Measurements from ENCODE around the gene MYD88. TPM values are rescaled to one million over a fixed set of nuclear protein-coding genes. Genes with fewer than 3 reads are reported as not detected.
"Not testable (repeated sequence)": the region's sequence is repeated elsewhere in the genome, so short reads cannot be mapped to it uniquely, and the experiment has no call there.

MYD88 gene
- total RNA-seq, 2 experiments from 2014 or later, result 29.3 to 31.8 TPM

DNA sequence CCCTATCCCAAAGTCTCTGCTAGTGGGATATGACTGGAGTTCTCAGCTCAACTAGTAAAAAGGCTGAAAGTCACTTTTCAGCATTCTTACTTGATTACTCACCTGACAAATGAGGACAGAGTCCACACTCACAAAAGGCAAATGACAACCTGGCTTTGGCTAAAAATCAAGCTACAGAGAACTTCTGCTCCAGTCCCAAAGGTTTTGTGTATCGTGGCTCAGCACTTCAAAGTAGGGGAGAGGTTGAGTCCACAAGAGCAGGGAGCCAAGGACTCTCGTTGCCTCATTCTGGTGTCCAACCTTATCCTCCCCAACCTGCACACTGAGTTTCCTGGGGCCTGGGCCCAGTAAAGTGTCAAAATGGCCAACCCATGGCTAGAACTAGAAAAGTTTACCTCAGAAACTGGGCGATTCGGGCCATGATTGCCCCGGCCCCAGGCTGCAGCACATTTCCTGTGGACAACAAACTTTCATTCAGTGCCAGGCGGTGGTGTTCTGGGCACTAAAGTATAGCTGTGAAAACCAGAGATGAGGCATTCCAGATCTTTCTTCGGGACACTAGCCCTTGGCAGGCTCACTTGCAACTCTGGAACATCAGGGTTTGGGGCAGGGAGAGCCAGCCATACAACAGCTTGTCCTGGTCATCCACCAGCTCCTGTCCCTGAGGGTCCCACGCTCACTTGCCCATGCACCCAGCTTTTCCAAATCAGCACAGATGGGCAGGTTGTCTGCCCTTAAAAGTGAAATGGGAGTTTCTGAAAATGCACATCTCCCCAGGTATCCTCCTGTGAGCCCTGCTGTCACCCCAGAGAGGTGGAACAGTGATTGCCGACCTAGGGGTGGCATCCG, 4.7 kb upstream of the MYD88 start:
- Mint-ChIP-seq H3K4me1 (ENCODE audit: low read depth) (peaks cover 38% of the 10 kb centered on the region), H3K4me3 (no peak overlapping the region), H3K36me3 (ENCODE audit: low read depth) (peaks cover 49% of the 10 kb centered on the region), H3K27me3 (no peaks in the 10 kb centered on the region), H3K9me3 (no peaks in the 10 kb centered on the region), H3K27ac (peak overlapping the region; percentile 43)
- ATAC-seq (no peak), DNase-seq (no peak)
- TF ChIP-seq, protein P1, sequence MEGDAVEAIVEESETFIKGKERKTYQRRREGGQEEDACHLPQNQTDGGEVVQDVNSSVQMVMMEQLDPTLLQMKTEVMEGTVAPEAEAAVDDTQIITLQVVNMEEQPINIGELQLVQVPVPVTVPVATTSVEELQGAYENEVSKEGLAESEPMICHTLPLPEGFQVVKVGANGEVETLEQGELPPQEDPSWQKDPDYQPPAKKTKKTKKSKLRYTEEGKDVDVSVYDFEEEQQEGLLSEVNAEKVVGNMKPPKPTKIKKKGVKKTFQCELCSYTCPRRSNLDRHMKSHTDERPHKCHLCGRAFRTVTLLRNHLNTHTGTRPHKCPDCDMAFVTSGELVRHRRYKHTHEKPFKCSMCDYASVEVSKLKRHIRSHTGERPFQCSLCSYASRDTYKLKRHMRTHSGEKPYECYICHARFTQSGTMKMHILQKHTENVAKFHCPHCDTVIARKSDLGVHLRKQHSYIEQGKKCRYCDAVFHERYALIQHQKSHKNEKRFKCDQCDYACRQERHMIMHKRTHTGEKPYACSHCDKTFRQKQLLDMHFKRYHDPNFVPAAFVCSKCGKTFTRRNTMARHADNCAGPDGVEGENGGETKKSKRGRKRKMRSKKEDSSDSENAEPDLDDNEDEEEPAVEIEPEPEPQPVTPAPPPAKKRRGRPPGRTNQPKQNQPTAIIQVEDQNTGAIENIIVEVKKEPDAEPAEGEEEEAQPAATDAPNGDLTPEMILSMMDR (IDR thresholded peaks at IDR 0.05), result no peak
- intact Hi-C loops (cut with micrococcal nuclease), result loop anchor here (10.0 kb wide), 1 partner anchor 211 kb away; the partner anchor contains the start of gene XYLB
- ChIA-PET CTCF (interaction anchor here (1.2 to 1.7 kb wide), 2 partner anchors 31 to 159 kb away, joined by 3 to 5 read pairs; partner anchors contain the start of gene OXSR1), POLR2A (interaction anchor here (0.7 to 1.6 kb wide), 3 partner anchors 15 to 29 kb away, joined by 3 to 5 read pairs (median 4); no protein-coding TSS in a partner anchor)

DNA sequence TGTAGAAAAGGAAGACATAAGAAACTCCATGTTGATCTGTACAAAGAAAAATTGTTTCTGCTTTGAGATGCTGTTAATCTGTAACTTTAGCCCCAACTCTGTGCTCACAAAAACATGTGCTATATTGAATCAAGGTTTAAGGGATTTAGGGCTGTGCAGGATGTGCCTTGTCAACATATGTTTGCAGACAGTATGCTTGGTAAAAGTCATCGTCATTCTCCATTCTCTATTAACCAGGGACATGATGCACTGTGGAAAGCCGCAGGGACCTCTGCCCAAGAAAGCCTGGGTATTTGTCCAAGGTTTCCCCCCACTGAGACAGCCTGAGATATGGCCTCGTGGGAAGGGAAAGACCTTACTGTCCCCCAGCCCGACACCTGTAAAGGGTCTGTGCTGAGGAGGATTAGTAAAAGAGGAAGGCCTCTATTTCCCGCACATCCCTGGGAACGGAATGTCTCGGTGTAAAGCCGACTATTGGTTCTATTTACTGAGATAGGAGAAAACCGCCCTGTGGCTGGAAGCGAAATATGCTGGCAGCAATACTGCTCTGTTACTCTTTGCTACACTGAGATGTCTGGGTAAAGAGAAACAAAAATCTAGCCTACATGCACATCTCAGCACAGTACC, 3.8 kb upstream of the MYD88 start:
- H3K27ac Mint-ChIP-seq, result peak overlapping the region; percentile 98
- H3K27me3 Mint-ChIP-seq, DNase-seq, ATAC-seq, POLR2A ChIA-PET, H3K9me3 Mint-ChIP-seq: not testable (repeated sequence)
- peaks cover 40% of the 10 kb centered on the region for H3K4me1 Mint-ChIP-seq (ENCODE audit: low read depth)
- peak overlapping the region; percentile 92 for H3K4me3 Mint-ChIP-seq
- CTCF ChIA-PET, result interaction anchor here (1.2 kb wide), 1 partner anchor 31 kb away, joined by 3 read pairs; the partner anchor contains the start of gene OXSR1
- peaks cover 45% of the 10 kb centered on the region for H3K36me3 Mint-ChIP-seq (ENCODE audit: low read depth)
- intact Hi-C loops (cut with micrococcal nuclease), result loop anchor here (10.0 kb wide), 1 partner anchor 210 kb away; the partner anchor contains the start of gene XYLB

DNA sequence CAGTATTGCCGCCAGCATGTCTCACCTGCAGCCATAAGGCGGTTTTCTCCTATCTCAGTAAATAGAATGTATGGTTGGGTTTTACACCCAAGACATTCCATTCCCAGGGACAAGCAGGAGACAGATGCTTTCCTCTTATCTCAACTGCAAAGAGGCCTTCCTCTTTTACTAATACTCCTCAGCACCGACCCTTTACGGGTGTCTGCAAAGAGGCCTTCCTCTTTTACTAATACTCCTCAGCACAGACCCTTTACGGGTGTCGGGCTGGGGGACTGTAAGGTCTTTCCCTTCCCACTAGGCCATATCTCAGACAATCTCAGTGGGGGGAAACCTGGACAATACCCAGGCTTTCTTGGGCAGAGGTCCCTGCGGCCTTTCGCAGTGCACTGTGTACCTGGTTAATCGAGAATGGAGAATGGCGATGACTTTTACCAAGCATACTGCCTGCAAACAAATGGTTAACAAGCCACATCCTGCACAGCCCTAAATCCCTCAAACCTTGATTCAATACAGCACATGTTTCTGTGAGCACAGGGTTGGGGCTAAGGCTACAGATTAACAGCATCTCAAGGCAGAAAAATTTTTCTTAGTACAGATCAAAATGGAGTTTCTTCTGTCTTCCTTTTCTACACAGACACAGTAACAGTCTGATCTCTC, 2.7 kb upstream of the MYD88 start:
- ChIA-PET POLR2A (interaction anchor here (0.8 to 5.0 kb wide), 4 partner anchors 8 to 320 kb away, joined by 3 to 67 read pairs (median 6); partner anchors contain the start of gene OXSR1), CTCF (interaction anchor here (0.5 to 5.1 kb wide), 3 partner anchors 29 to 211 kb away, joined by 3 to 31 read pairs (median 10); partner anchors contain the start of genes OXSR1 and XYLB)
- intact Hi-C loops (cut with micrococcal nuclease), result loop anchor here (2.0 to 10.0 kb wide), 2 partner anchors 29 to 209 kb away; partner anchors contain the start of genes OXSR1 and XYLB
- Mint-ChIP-seq H3K27ac (peak overlapping the region; percentile 98), H3K4me1 (ENCODE audit: low read depth) (peaks cover 52% of the 10 kb centered on the region), H3K36me3 (ENCODE audit: low read depth) (peaks cover 44% of the 10 kb centered on the region), H3K4me3 (peak overlapping the region; percentile 92)
- not testable (repeated sequence) for H3K27me3 Mint-ChIP-seq, ATAC-seq, H3K9me3 Mint-ChIP-seq
- peak; percentile 56 for DNase-seq

DNA sequence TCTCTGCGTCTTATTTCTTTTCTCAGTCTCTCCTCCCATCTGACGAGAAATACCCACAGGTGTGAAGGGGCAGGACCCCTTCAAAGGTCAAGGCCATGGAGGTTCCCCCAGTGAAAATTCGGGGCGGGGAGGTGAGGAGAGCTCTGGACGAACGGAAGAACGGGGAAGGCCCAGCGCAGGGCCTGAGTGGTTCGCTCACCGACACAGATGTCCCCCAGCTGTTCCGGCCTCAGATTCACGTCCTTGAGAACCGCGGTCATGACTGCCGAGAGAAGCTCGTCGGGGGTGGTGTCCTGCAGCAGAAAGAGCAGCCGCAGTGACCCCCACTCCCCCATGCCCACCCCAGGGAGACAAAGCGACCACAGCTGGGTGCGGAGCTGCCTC, 2.1 kb upstream of the MYD88 start:
- Mint-ChIP-seq H3K27me3 (no peaks in the 10 kb centered on the region), H3K9me3 (no peaks in the 10 kb centered on the region), H3K4me1 (ENCODE audit: low read depth) (peaks cover 58% of the 10 kb centered on the region), H3K36me3 (ENCODE audit: low read depth) (peaks cover 48% of the 10 kb centered on the region), H3K27ac (peak overlapping the region; percentile 98), H3K4me3 (peak overlapping the region; percentile 92)
- CTCF ChIA-PET, result interaction anchor here (0.5 to 5.1 kb wide), 8 partner anchors 20 to 211 kb away, joined by 3 to 31 read pairs (median 4); partner anchors contain the start of genes OXSR1 and XYLB
- TF ChIP-seq, protein P1 (IDR thresholded peaks at IDR 0.05), result no peak
- no peak for ATAC-seq
- POLR2A ChIA-PET, result interaction anchor here (0.8 to 5.0 kb wide), 6 partner anchors 9 to 319 kb away, joined by 3 to 67 read pairs (median 4); partner anchors contain the start of gene OXSR1
- intact Hi-C loops (cut with micrococcal nuclease), result loop anchor here (2.0 to 10.0 kb wide), 2 partner anchors 28 to 208 kb away; partner anchors contain the start of genes OXSR1 and XYLB
- peak; percentile 49 for DNase-seq

DNA sequence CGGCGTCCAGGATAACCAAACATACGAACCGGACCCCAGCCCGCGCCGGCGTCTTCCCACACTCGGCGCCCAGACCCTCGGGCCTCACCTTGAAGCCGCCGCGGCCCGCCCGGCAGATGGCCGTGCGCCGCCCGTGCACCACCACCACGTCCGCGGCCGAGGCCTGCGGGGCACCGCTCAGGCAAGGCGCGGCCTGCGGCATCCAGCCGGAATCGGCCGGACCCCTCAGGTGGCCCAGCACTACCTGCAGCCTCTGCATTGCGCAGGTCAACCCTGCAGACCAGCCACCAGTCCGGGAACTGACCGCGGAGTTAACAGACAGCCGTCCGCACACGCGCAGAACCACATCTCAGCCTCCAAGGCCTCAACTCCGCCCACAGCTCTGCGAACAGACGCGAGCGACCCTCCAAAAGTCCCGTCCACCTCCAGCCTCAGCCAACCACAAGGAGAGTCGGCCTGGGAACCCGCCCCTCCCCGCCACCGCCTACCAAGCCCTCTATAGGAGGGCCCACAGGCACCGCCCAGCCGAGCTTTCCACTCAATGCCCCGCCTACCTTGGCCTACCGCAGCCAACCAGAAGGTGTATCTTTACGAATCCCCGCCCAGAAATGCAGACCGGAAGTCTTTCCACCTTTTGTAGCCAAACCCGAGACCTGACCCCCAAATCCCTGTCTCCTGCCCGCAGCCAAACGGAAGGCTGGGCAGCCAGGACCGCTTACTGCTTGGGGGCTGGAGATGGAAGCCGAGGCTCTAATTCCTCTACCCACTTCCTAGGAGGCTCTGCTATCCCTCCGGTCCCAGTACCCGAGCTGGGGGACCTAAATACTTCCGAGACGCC, 1.5 kb upstream of the MYD88 start, which contains the start of gene ACAA1:
TSS of gene ACAA1 (minus strand) at position 351 of the 838 bp plus-strand sequence. CDS start at position 259, 92 bp downstream.
- POLR2A ChIA-PET, result interaction anchor here (0.7 to 5.0 kb wide), 9 partner anchors 8 to 319 kb away, joined by 3 to 67 read pairs (median 4); partner anchors contain the start of genes OXSR1 and XYLB
- no peaks in the 10 kb centered on the region for H3K9me3 Mint-ChIP-seq
- H3K4me3 Mint-ChIP-seq, result peak within 1 kb of the TSS; percentile 92
- TF ChIP-seq, protein P1 (IDR thresholded peaks at IDR 0.05), result no peak
- DNase-seq (peak; percentile 100), ATAC-seq (peak; percentile 92)
- CTCF ChIA-PET, result interaction anchor here (0.7 to 5.1 kb wide), 8 partner anchors 20 to 210 kb away, joined by 3 to 31 read pairs (median 4); partner anchors contain the start of genes OXSR1 and XYLB
- H3K27me3 Mint-ChIP-seq, result no peaks in the 10 kb centered on the region
- peaks cover 49% of the 10 kb centered on the region for H3K36me3 Mint-ChIP-seq (ENCODE audit: low read depth)
- intact Hi-C loops (cut with micrococcal nuclease), result loop anchor here (2.0 to 10.0 kb wide), 2 partner anchors 28 to 208 kb away; partner anchors contain the start of genes OXSR1 and XYLB
- peaks cover 59% of the 10 kb centered on the region for H3K4me1 Mint-ChIP-seq (ENCODE audit: low read depth)
- H3K27ac Mint-ChIP-seq, result peak within 1 kb of the TSS; percentile 98
